Astrocyte of the spinal cord (primary cell): Measurements from ENCODE around the gene ADAM29.

Experiments
- DNase-seq: peaks from one replicate; pipeline ENCODE4 v3.0.0; 2011; ENCODE audit warnings: low read depth, low spot score
- H3K4me3 ChIP-seq: 2 replicates; pipeline ENCODE4 v1.5.1; 2011; ENCODE audit warnings: low read depth, mild to moderate bottlenecking, low read length, moderate library complexity
- in situ Hi-C: cut with HindIII; loops from 2 replicates; pipeline ENCODE4 v1.10.0; 2017; ENCODE audit warnings: low sequenced_read_pairs
- TF ChIP-seq, protein P1 (sequence below): IDR thresholded peaks from 2 replicates; pipeline ENCODE4 v1.5.1; 2012; ENCODE audit warnings: low read depth, mild to moderate bottlenecking, low read length, inconsistent platforms

Gene ADAM29

DNA sequence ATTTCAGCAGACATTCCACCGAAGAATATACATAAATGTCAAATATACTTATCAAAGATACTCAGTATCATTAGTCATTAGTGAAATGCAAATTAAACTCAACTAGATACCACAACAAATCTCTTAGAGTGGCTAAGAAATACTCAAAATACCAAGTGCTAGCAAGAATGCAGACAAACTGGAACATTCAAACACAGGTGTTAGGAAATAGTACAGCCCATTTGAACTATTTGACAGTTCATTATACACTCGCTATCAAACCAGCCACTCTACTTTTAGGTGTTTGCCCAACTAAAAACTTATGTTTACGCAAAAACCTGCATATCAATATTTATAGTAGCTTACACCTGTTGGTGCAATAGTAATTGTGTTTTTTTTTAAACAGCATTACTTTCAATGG is 8.8 kb downstream of the ADAM29 start:
- no peak overlapping the region for H3K4me3 ChIP-seq
- TF ChIP-seq, protein P1, sequence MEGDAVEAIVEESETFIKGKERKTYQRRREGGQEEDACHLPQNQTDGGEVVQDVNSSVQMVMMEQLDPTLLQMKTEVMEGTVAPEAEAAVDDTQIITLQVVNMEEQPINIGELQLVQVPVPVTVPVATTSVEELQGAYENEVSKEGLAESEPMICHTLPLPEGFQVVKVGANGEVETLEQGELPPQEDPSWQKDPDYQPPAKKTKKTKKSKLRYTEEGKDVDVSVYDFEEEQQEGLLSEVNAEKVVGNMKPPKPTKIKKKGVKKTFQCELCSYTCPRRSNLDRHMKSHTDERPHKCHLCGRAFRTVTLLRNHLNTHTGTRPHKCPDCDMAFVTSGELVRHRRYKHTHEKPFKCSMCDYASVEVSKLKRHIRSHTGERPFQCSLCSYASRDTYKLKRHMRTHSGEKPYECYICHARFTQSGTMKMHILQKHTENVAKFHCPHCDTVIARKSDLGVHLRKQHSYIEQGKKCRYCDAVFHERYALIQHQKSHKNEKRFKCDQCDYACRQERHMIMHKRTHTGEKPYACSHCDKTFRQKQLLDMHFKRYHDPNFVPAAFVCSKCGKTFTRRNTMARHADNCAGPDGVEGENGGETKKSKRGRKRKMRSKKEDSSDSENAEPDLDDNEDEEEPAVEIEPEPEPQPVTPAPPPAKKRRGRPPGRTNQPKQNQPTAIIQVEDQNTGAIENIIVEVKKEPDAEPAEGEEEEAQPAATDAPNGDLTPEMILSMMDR = no peak
- in situ Hi-C loops = no loop called here
- DNase-seq = no peak

- TF ChIP-seq, protein P1 = no peak
- in situ Hi-C loops = no loop called here
- no peak overlapping the region for H3K4me3 ChIP-seq
- no peak for DNase-seq
Observed at GRCh38 chr4:174928174-174928573, 10.0 kb downstream of the ADAM29 start.

DNA sequence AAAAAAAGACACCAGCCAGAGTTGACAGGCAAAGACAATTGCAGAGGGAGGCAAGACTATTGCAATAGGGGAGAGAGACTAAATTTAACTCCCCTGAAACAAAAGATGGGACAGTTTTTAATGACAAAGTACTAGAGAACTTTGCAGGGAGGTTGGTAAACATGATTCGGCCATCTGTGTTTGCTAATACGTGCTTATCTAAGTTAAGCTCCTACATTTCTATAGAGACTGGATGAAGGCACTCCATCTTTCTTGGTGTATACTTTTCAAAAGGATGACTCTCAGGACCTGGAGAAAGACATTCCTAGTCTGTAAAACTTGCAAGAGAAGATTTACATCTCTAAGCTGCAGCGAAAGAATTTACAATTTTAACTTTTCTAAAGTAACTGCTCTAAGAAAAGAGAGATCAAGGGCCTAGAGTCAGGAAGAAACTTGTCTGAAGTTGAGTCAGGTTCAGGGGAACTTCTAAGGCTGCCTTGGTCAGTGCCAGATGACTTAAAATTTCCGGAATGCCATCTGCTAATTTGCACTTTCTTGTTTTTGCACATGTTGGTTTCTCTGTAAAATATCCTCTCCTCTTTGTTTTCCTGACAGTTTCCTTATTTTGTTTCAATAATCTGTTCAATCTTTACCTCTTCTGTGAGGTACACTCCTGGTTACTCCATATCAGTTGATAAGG is 10.6 kb downstream of the ADAM29 start:
- DNase-seq = no peak
- in situ Hi-C loops = no loop called here
- TF ChIP-seq, protein P1 = no peak
- no peak overlapping the region for H3K4me3 ChIP-seq

- no peak overlapping the region for H3K4me3 ChIP-seq
- no peak for DNase-seq
- in situ Hi-C loops = no loop called here
- TF ChIP-seq, protein P1 = no peak
Observed at GRCh38 chr4:174929346-174929745, 11.2 kb downstream of the ADAM29 start.

DNA sequence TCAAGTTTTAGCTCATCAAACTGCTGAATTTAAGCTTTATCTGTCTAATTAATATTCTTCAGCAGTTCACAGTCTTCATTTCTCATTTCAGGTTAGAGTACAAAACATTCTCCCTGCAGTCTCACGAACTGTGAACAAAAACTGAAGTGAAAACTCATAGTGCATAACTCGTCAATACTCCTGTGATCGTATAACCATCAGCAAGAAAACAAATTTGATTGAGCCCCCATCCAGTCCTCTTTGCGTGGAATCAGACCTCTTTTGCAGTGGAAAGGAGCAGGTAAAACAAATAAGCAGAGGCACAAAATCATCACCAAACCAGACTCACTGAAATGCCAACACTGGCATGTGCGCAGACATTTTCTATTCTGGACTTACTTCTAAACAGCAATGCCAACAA is 12.7 kb downstream of the ADAM29 start:
- TF ChIP-seq, protein P1 = no peak
- DNase-seq = no peak
- in situ Hi-C loops = no loop called here
- no peak overlapping the region for H3K4me3 ChIP-seq

- H3K4me3 ChIP-seq = no peak overlapping the region
- in situ Hi-C loops = no loop called here
- TF ChIP-seq, protein P1 = no peak
- DNase-seq = no peak
Observed at GRCh38 chr4:174933083-174933482, 14.9 kb downstream of the ADAM29 start.

- TF ChIP-seq, protein P1 = no peak
- DNase-seq = no peak
- in situ Hi-C loops = no loop called here
- no peak overlapping the region for H3K4me3 ChIP-seq
Observed at GRCh38 chr4:174934360-174934759, 16.2 kb downstream of the ADAM29 start.
